Prostate gland (tissue), 2 donors: ENCODE results near the gene HOXD9. TPM values are rescaled to one million over a fixed set of nuclear protein-coding genes. Genes with fewer than 3 reads are reported as not detected.

Experiments used
- DNase-seq: peaks from one replicate; pipeline ENCODE4 v3.0.0-alpha.2; 2019; ENCODE audit warnings: low spot score
- H3K27ac ChIP-seq, 2 donors: fragments of 200-600 bp; sonication (generic); 2 replicates each; pipeline ENCODE4 v1.5.1; 2017 to 2019
- H3K27me3 ChIP-seq: fragments of 200-600 bp; sonication (generic); replicated peaks from 2 replicates; pipeline ENCODE4 v1.5.1; 2019; ENCODE audit not compliant: insufficient read depth
- H3K36me3 ChIP-seq, 2 donors: fragments of 200-600 bp; sonication (generic); 1 replicate in 1 of 2; 2 replicates in 1 of 2; pipeline versions ENCODE4 v1.5.1 to v1.8.1; 2017 to 2019
- H3K4me1 ChIP-seq: fragments of 200-600 bp; sonication (generic); replicated peaks from 2 replicates; pipeline ENCODE4 v1.5.1; 2019
- H3K4me3 ChIP-seq, 2 donors: fragments of 200-600 bp; sonication (generic); 2 replicates each; pipeline ENCODE4 v1.5.1; 2017 to 2019
- H3K9me3 ChIP-seq: fragments of 200-600 bp; sonication (generic); 2 replicates; pipeline ENCODE4 v1.5.1; 2017
- CTCF ChIP-seq, 4 experiments: fragments of 200-600 bp in 2 of 4; fragments of 450-650 bp in 2 of 4; sonication (generic) in 2 of 4; IDR thresholded peaks; 1 replicate in 3 of 4; 2 replicates in 1 of 4; pipeline ENCODE4 v1.5.1; 2016 to 2019; ENCODE audit warnings: antibody characterized with exemption in 4 of 4, mild to moderate bottlenecking in 2 of 4, moderate library complexity in 2 of 4
- POLR2A ChIP-seq: fragments of 450-650 bp; IDR thresholded peaks from one replicate; pipeline ENCODE4 v1.6.1; 2016; ENCODE audit warnings: antibody characterized with exemption, mild to moderate bottlenecking
- POLR2AphosphoS5 ChIP-seq: sonication (generic); formaldehyde crosslinking; IDR thresholded peaks from one replicate; pipeline ENCODE4 v1.6.1; 2017; ENCODE audit warnings: antibody characterized with exemption
- WGBS: methylation state at CpG from one replicate; pipeline ENCODE4 v1.1.5; 2018; 5-methylcytosine and 5-hydroxymethylcytosine counted together
- intact Hi-C: fragments of 100-400 bp; cut with DNase I; formaldehyde crosslinking; loops from one replicate; pipeline ENCODE4 v1.14.2; 2022
- total RNA-seq, 2 donors: library from RNA; depleted of rRNA; stranded (reverse); fragments of >200 nt; gene quantifications; one replicate each; pipeline ENCODE4 v1.1.0, GENCODE V29; 2016

The HOXD9 gene
- total RNA-seq, 2 donors from 2014 or later: 5.9 to 29.1 TPM

GRCh38 chr2:176130957-176131847 is 8.7 kb downstream of the HOXD9 start:
- Histone ChIP-seq H3K4me3 (peak overlapping the region; percentile 39 to 52), H3K4me1 (no peaks in the 10 kb centered on the region), H3K27me3 (no peaks in the 10 kb centered on the region), H3K9me3 (no peaks in the 10 kb centered on the region), H3K27ac (peak overlapping the region; percentile 72 to 81), H3K36me3 (no peaks in the 10 kb centered on the region)
- WGBS: 49% methylated on average over 15 of the region's 15 CpGs
- TF ChIP-seq POLR2A (no peak), POLR2AphosphoS5 (no peak), CTCF (IDR thresholded peaks at IDR 0.05) (no peak)
- DNase-seq: no peak
- intact Hi-C loops: no loop called here

DNA sequence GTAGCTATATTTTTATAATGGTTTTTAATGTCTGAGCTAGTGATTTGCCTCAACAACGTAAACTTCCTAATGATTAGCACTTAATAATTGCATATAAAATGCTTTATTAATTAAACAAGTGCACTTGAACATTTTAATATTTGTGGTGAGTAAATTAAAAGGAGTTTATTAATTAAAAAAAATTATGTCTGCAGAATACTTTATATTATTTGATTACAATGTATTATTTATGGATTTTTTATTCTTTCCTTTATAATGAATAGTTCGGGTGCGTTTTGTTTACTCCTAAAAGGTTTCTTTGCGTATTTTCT is 9.3 kb downstream of the HOXD9 start:
- no peaks in the 10 kb centered on the region for H3K36me3 ChIP-seq
- H3K27me3 ChIP-seq: no peaks in the 10 kb centered on the region
- no peaks in the 10 kb centered on the region for H3K9me3 ChIP-seq
- WGBS: 65% methylated on average over 4 of the region's 4 CpGs
- no peaks in the 10 kb centered on the region for H3K4me1 ChIP-seq
- no peak for DNase-seq
- H3K27ac ChIP-seq: peak overlapping the region in 1 of 2 donors; percentile 81
- no peak for TF ChIP-seq POLR2A
- no peak for TF ChIP-seq POLR2AphosphoS5
- H3K4me3 ChIP-seq: no peak overlapping the region
- intact Hi-C loops: no loop called here

DNA sequence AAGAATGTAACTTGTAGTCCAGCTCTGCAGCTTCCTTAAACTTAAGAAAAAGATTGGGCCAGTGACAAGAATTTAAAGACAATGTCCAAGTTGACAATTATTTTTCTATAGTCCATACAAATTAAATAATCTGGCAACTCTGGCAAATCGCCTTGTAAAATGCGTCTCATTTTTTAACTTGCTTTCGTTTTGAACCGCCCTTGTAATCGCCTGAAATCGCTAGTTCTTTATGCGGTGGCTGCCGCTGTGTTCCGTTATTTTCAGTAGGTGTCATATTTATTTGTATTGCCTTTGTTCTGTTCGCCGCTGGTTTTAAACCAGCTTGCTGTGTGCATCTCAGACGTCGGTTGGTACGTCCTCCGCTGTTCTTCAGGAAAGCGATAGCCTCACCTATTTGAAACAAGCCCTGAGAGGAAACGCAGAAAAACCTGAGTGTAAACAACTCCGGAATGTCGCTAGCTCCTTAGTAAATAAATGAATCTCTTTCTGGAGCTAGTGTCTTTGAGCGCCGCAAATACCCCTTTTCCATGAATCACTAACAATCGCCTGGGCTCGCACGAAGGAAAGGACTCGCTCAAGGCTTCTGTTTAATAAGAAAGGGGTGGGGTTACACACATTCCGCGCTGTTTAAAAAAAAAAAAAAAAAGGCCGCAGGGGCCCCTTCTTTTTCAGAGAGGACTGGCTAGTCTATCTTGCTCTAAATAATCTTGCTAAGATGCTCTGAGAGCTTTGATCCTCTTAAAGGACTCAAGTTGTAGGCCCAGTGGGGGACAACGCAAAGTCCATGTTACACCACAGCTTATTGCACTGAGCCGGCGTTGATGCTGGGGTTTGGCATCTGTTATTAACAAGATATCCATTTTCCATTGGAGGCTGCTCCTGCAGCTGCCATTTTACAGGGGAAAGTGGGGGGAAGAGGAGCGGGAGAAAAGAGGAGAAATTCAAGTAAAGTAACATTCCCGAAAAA is 10.0 kb downstream of the HOXD9 start:
- TF ChIP-seq CTCF (IDR thresholded peaks at IDR 0.05): no peak
- no peak for TF ChIP-seq POLR2A
- TF ChIP-seq POLR2AphosphoS5: no peak
- Histone ChIP-seq H3K9me3 (no peaks in the 10 kb centered on the region), H3K4me3 (no peak overlapping the region), H3K27ac (peak overlapping the region in 1 of 2 donors; percentile 5), H3K36me3 (no peaks in the 10 kb centered on the region), H3K4me1 (no peaks in the 10 kb centered on the region), H3K27me3 (no peaks in the 10 kb centered on the region)
- 56% methylated on average over 33 of the region's 33 CpGs for WGBS
- intact Hi-C loops: no loop called here
- no peak for DNase-seq

GRCh38 chr2:176133389-176133788 is 10.9 kb downstream of the HOXD9 start:
- TF ChIP-seq CTCF (IDR thresholded peaks at IDR 0.05) (no peak), POLR2AphosphoS5 (no peak), POLR2A (no peak)
- Histone ChIP-seq H3K27ac (no peak overlapping the region), H3K27me3 (no peaks in the 10 kb centered on the region), H3K9me3 (no peaks in the 10 kb centered on the region), H3K36me3 (no peaks in the 10 kb centered on the region), H3K4me1 (no peaks in the 10 kb centered on the region), H3K4me3 (no peak overlapping the region)
- DNase-seq: no peak
- intact Hi-C loops: no loop called here

DNA sequence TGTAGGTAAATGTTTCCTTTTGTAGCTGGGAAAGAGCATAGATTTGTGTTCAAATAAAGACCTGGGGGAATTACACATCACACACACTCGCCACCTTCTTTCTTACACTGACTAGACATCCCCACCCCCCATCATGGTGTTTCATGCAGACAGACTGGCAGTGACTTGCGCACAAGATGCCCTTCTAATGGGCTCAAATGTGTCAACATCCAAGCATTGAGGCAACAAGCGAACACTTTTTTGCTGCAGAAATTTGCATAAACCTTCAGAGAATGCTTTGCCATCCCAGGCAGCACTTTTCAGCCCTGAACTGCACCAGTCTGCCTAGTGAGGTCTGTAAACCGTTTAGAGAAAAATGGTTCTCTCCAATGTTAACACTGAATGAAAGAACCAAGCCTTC is 11.5 kb downstream of the HOXD9 start:
- Histone ChIP-seq H3K27ac (no peak overlapping the region), H3K4me1 (no peaks in the 10 kb centered on the region), H3K9me3 (no peaks in the 10 kb centered on the region), H3K27me3 (no peaks in the 10 kb centered on the region), H3K4me3 (no peak overlapping the region), H3K36me3 (no peaks in the 10 kb centered on the region)
- intact Hi-C loops: no loop called here
- no peak for DNase-seq
- TF ChIP-seq CTCF (IDR thresholded peaks at IDR 0.05) (no peak), POLR2AphosphoS5 (no peak), POLR2A (no peak)
- 67% methylated on average over 4 of the region's 4 CpGs for WGBS
